Endodermal cell (in vitro differentiated cells): ENCODE measurements around the gene TRUB1. TPM values are rescaled to one million over a fixed set of nuclear protein-coding genes. Genes with fewer than 3 reads are reported as not detected.
A peak's percentile ranks its signal among the peaks of the same experiment; 100 is the strongest.
"Not testable (repeated sequence)": the region's sequence is repeated elsewhere in the genome, so short reads cannot be mapped to it uniquely, and the experiment has no call there.

Source experiments
- DNase-seq: peaks from one replicate; pipeline ENCODE4 v3.0.0-alpha.2; 2017
- H3K27ac ChIP-seq: 2 replicates; pipeline ENCODE4 v1.5.1; 2013; ENCODE audit warnings: mild to moderate bottlenecking, low read depth, low read length, moderate library complexity
- H3K27me3 ChIP-seq: 2 replicates; pipeline ENCODE4 v1.6.1; 2013; ENCODE audit warnings: mild to moderate bottlenecking, low read length, moderate library complexity; ENCODE audit not compliant: insufficient read depth, control insufficient read depth, poor library complexity, severe bottlenecking
- H3K36me3 ChIP-seq: 2 replicates; pipeline ENCODE4 v1.7.0; 2013; ENCODE audit warnings: mild to moderate bottlenecking, low read length, moderate library complexity; ENCODE audit not compliant: control insufficient read depth, insufficient read depth
- H3K4me1 ChIP-seq: one replicate; pipeline ENCODE4 v1.7.0; 2013; ENCODE audit warnings: low read length; ENCODE audit not compliant: control insufficient read depth, insufficient read depth
- H3K4me3 ChIP-seq: 2 replicates; pipeline ENCODE4 v1.5.1; 2013; ENCODE audit warnings: mild to moderate bottlenecking, low read length, moderate library complexity
- H3K9ac ChIP-seq: 2 replicates; pipeline ENCODE4 v1.6.1; 2013; ENCODE audit warnings: mild to moderate bottlenecking, low read length, moderate library complexity; ENCODE audit not compliant: poor library complexity, severe bottlenecking; ENCODE audit errors: extremely low read depth
- H3K9me3 ChIP-seq: 2 replicates; pipeline ENCODE4 v1.6.1; 2013; ENCODE audit warnings: mild to moderate bottlenecking, low read length, moderate library complexity; ENCODE audit not compliant: control insufficient read depth
- H3K27ac Mint-ChIP-seq: 2 replicates; pipeline ENCODE4 v1.8.0; 2020; ENCODE audit warnings: mixed read lengths
- H3K27me3 Mint-ChIP-seq: 2 replicates; pipeline ENCODE4 v1.8.0; 2021; ENCODE audit warnings: mild to moderate bottlenecking, mixed read lengths; ENCODE audit not compliant: insufficient read depth
- H3K36me3 Mint-ChIP-seq: 2 replicates; pipeline ENCODE4 v1.8.0; 2020; ENCODE audit warnings: low read depth, mixed read lengths
- H3K4me1 Mint-ChIP-seq: 2 replicates; pipeline ENCODE4 v1.8.0; 2020; ENCODE audit warnings: mixed read lengths
- H3K4me3 Mint-ChIP-seq: 2 replicates; pipeline ENCODE4 v1.8.0; 2020; ENCODE audit warnings: mild to moderate bottlenecking, moderate library complexity, mixed read lengths
- H3K9me3 Mint-ChIP-seq: 2 replicates; pipeline ENCODE4 v1.8.0; 2020; ENCODE audit warnings: mild to moderate bottlenecking, mixed read lengths
- WGBS, 2 experiments: methylation state at CpG; one replicate each; pipeline versions ENCODE4 v1.1.5 to v1.1.7; 2013; ENCODE audit warnings: missing lambda C conversion rate in 2 of 2, mixed read lengths in 1 of 2; ENCODE audit not compliant: insufficient coverage in 1 of 2, insufficient read length in 1 of 2; 5-methylcytosine and 5-hydroxymethylcytosine counted together
- total RNA-seq, 2 donors: library from RNA; stranded (reverse); fragmentation: NEBNext Ultra II Directional in 1 of 2; extraction: Animal tissue kit (Norgen Biotek cat#: 25700) in 1 of 2; gene quantifications; 2 replicates in 1 of 2; 3 replicates in 1 of 2; pipeline ENCODE4 v1.2.1, GENCODE V29; 2021
- TF ChIP-seq, protein P1 (sequence below): fragments of 200-600 bp; sonication (generic); conservative IDR thresholded peaks from 2 replicates; pipeline ENCODE4 v1.5.0; 2021; ENCODE audit warnings: antibody characterized with exemption, mild to moderate bottlenecking

TRUB1 gene
- total RNA-seq, 2 donors from 2014 or later: 18.5 to 18.8 TPM

DNA sequence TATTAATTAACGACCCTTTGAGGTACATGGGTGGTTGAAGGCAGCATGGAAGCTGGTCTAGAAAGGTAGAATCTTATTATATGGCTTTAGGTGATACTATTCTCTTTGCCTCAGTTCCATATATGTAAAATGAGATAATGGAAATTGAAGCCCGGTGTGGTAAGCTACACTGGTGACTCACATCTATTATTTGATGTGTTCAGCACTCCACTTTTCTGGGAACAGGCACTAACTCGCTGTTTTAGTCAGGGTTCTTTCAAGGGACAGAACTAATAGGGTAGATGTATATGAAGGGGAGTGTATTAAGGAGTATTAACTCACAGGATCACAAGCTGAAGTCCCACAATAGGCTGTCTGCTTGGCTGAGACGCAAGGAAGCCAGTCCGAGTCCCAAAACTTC is 4.4 kb upstream of the TRUB1 start:
- H3K27me3 ChIP-seq: no peaks in the 10 kb centered on the region
- H3K9me3 ChIP-seq: peaks cover 12% of the 10 kb centered on the region
- H3K36me3 ChIP-seq: no peaks in the 10 kb centered on the region
- H3K36me3 Mint-ChIP-seq: no peaks in the 10 kb centered on the region
- TF ChIP-seq, protein P1, sequence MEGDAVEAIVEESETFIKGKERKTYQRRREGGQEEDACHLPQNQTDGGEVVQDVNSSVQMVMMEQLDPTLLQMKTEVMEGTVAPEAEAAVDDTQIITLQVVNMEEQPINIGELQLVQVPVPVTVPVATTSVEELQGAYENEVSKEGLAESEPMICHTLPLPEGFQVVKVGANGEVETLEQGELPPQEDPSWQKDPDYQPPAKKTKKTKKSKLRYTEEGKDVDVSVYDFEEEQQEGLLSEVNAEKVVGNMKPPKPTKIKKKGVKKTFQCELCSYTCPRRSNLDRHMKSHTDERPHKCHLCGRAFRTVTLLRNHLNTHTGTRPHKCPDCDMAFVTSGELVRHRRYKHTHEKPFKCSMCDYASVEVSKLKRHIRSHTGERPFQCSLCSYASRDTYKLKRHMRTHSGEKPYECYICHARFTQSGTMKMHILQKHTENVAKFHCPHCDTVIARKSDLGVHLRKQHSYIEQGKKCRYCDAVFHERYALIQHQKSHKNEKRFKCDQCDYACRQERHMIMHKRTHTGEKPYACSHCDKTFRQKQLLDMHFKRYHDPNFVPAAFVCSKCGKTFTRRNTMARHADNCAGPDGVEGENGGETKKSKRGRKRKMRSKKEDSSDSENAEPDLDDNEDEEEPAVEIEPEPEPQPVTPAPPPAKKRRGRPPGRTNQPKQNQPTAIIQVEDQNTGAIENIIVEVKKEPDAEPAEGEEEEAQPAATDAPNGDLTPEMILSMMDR: no peak
- no peak overlapping the region for H3K4me3 ChIP-seq
- no peak overlapping the region for H3K27ac Mint-ChIP-seq
- H3K27ac ChIP-seq: no peak overlapping the region
- WGBS, 2 experiments: 91 to 94% methylated on average over 5 of the region's 5 CpGs
- H3K9ac ChIP-seq: no peak overlapping the region
- H3K4me1 ChIP-seq: no peaks in the 10 kb centered on the region
- DNase-seq: no peak
- H3K27me3 Mint-ChIP-seq: no peaks in the 10 kb centered on the region
- no peaks in the 10 kb centered on the region for H3K4me1 Mint-ChIP-seq
- no peak overlapping the region for H3K4me3 Mint-ChIP-seq
- H3K9me3 Mint-ChIP-seq: peaks cover 11% of the 10 kb centered on the region

DNA sequence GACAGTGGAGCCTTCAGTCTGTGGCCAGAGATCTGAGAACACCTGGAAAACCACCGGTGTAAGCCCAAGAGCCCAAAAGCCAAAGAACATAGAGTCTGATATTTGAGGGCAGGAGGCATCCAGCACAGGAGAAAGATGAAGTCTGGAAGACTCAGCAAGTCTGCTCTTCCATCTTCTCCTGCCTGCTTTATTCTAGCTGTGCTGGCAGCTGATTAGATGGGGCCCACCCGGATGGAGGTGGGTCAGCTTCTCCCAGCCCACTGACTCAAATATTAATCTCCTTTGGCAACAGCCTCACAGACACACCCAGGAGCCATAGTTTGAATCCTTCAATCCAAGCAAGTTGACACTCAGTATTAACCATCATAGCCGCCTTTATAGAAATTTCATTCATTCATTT is 4.0 kb upstream of the TRUB1 start:
- not testable (repeated sequence) for H3K4me1 Mint-ChIP-seq, H3K4me3 ChIP-seq, H3K36me3 ChIP-seq, H3K27me3 ChIP-seq, H3K27me3 Mint-ChIP-seq, H3K9ac ChIP-seq, H3K27ac Mint-ChIP-seq, H3K4me3 Mint-ChIP-seq, H3K36me3 Mint-ChIP-seq, H3K27ac ChIP-seq, H3K4me1 ChIP-seq, DNase-seq
- peaks cover 12% of the 10 kb centered on the region for H3K9me3 ChIP-seq
- WGBS, 2 experiments: 42 to 57% methylated on average over 2 to 3 of the region's 3 CpGs
- H3K9me3 Mint-ChIP-seq: peaks cover 11% of the 10 kb centered on the region

DNA sequence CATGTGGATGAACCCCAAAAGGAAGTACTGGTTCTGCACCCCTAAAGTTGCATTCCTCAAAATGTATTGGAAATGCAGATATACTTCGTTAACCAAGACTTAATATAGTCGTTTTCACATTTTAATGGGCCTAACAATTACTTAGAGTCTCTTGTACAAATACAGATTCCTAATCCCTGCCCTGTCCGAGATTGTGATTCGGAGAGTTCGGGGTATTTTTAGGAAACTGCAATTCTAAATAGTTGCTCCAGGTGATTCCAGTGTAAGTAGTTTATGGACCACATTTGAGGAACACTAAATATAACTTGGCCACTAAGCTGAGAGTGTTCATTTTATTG is 830 bp downstream of the TRUB1 start:
- Mint-ChIP-seq H3K9me3 (no peaks in the 10 kb centered on the region), H3K4me3 (peak overlapping the region; percentile 99), H3K36me3 (peaks cover 21% of the 10 kb centered on the region), H3K4me1 (peaks cover 13% of the 10 kb centered on the region), H3K27me3 (no peaks in the 10 kb centered on the region), H3K27ac (peak overlapping the region; percentile 99)
- H3K4me3 ChIP-seq: peak overlapping the region; percentile 98
- H3K9ac ChIP-seq: peak overlapping the region; percentile 96
- peaks cover 13% of the 10 kb centered on the region for H3K36me3 ChIP-seq
- H3K4me1 ChIP-seq: peaks cover 3% of the 10 kb centered on the region
- H3K9me3 ChIP-seq: no peaks in the 10 kb centered on the region
- 27 to 61% methylated on average over 3 to 5 of the region's 5 CpGs for WGBS, 2 experiments
- no peak for DNase-seq
- TF ChIP-seq, protein P1: no peak
- no peak overlapping the region for H3K27ac ChIP-seq
- no peaks in the 10 kb centered on the region for H3K27me3 ChIP-seq

DNA sequence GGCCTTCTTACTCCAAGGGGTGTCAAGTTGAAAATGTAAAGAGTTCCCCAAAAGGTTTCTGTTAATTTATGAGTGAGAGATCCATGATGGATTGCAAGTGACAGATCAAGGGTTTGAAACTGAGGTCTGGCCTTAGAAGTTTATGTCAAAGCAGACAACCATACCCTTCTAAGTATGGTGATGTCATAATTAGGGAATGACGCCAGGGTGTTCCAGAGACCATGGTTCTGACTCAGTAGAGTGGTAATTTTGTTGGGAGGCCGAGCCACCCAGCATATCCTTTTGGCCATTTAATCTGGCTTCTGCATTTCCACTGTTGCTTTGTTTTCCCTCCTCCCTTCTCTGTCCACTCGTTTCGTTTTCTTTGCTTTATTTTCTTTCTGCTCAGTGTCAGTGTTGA is 2.7 kb downstream of the TRUB1 start:
- H3K27me3 Mint-ChIP-seq: no peaks in the 10 kb centered on the region
- WGBS, 2 experiments: 90 to 94% methylated on average over 2 of the region's 4 CpGs
- Histone ChIP-seq H3K4me1 (peaks cover 3% of the 10 kb centered on the region), H3K27me3 (no peaks in the 10 kb centered on the region), H3K27ac (no peak overlapping the region), H3K4me3 (no peak overlapping the region), H3K9me3 (no peaks in the 10 kb centered on the region), H3K36me3 (peaks cover 30% of the 10 kb centered on the region), H3K9ac (no peak overlapping the region)
- no peak overlapping the region for H3K4me3 Mint-ChIP-seq
- H3K36me3 Mint-ChIP-seq: peaks cover 34% of the 10 kb centered on the region
- H3K4me1 Mint-ChIP-seq: peaks cover 13% of the 10 kb centered on the region
- no peaks in the 10 kb centered on the region for H3K9me3 Mint-ChIP-seq
- TF ChIP-seq, protein P1: no peak
- DNase-seq: no peak
- H3K27ac Mint-ChIP-seq: no peak overlapping the region
